T-helper 1 cell (primary cell): ENCODE measurements around the gene BRWD1.
"Not testable (repeated sequence)": the region's sequence is repeated elsewhere in the genome, so short reads cannot be mapped to it uniquely, and the experiment has no call there.

Source experiments
- DNase-seq, 5 donors: peaks; one replicate each; pipeline ENCODE4 v3.0.0-alpha.2; 2012 to 2020

The BRWD1 gene

DNA sequence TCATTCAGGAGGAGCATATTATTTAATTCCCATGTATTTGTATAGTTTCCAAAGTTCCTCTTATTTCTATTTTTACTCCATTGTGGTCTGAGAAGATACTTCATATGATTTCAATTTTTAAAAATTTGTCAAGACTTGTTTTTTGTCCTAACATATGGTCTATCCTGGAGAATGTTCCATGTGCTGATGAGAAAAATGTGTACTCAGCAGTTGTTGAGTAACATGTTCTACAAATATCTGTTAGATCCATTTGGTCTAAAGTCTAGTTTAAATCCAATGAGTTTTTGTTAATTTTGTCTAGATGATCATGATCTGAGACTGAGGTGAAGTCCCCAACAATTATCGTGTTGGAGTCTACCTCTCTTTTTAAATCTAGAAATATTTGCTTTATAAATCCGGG is 144.6 kb downstream of the BRWD1 start:
- no peak for DNase-seq

GRCh38 chr21:39164523-39164922 is 148.9 kb downstream of the BRWD1 start:
- DNase-seq: no peak

DNA sequence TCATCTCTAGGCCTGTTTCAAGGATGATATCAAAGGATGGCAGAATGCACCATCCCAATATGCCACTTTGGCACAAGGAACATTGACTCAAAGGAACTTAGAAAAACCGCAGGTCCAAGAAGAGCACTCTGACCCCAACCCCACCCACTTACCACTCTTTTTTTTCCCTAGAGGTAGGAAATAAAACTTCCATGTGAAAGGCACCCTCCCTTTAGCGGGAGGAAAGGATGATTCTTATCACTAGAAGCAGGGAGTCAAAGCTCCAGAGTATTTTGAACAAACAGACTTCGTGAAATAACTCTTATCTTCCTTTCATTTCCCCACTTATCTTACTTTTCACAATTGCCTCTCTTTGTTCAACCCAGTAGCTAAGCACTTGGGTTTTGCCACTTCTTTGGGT is 152.4 kb downstream of the BRWD1 start:
- DNase-seq: no peak

- no peak for DNase-seq
Observed at GRCh38 chr21:39159342-39160063, 153.9 kb downstream of the BRWD1 start.

- not testable (repeated sequence) for DNase-seq
Observed at GRCh38 chr21:39157241-39157640, 156.2 kb downstream of the BRWD1 start.

DNA sequence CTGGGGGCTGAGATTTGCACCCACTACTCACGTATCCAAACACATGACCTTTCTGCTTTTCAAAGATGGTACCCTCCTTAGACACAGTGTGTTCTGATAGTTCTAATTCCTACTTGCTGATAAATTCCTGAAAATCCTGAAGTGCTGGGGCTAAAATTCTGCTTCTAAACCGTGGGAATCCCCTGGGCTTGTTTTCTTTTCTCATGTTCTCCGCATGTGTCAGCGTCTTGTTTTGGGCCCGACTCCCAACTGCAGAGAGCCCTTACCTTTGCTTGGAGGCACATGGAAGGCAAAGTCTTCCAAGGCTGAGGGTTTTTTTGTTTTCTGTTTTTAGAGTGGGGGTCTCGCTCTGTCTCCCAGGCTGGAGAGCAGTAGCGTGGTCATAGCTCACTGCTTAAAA is 157.4 kb downstream of the BRWD1 start:
- no peak for DNase-seq

DNA sequence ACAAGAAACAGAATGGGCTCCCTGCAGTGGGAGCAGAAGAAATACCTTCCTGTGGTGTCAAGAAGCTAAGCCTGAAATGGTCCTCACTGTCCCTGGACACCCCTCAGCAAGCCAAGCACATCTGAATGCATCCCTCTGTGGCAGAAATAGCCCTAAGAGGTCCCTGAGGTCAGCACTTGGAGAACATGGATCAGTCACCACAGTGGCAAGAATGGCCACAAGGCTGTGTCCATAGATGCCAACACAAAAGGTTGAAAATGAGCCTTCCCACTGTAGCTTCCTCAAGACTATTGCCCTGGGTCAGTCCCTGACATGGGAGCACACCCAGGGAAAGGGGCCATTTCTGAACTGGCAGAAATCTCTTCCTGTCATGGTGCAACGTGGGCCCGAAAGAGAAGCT is 157.9 kb downstream of the BRWD1 start:
- DNase-seq: no peak

- DNase-seq: no peak
Observed at GRCh38 chr21:39153842-39154241, 159.6 kb downstream of the BRWD1 start.

DNA sequence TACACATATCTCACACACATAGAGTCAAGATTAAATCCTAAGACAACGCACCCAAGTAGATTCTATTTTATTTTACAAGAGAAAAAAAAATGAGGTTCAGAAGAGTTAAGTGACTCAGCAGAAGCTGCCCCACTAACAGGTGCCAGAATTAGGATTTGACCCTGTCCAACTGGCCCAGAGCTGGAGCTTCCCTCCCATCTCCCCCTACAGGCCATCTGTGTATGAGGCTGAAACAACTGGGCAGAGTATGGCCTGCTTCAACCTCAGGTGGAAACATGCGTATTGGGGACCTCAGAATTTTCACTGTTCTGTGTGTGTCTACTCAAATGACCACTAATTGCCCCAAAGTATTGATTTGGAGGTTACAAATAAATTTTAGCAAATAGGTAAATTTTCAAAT is 160.1 kb downstream of the BRWD1 start:
- DNase-seq: no peak

DNA sequence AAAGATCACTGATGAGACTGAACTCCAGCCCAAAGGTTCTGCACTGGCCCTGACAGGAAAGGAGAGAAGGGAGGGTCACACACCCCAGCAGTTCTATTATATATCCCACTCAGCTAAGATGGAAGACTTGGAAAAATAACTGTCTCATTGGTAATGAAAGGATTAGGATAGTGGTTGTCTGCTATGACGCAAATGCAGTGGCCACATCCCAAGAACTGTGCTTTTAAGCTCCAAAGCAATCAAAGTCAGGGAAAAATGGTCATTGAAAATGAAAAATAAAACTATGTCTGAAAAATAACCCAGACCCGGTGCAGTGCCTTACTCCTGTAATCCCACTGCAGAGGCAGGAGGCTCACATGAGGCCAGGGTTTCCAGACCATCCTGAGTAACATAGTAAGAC is 161.2 kb downstream of the BRWD1 start:
- DNase-seq: no peak

- DNase-seq: no peak
Observed at GRCh38 chr21:39150877-39151276, 162.6 kb downstream of the BRWD1 start.

- DNase-seq: no peak
Observed at GRCh38 chr21:39150316-39150715, 163.1 kb downstream of the BRWD1 start.

- DNase-seq: no peak
Observed at GRCh38 chr21:39149882-39150281, 163.6 kb downstream of the BRWD1 start.

DNA sequence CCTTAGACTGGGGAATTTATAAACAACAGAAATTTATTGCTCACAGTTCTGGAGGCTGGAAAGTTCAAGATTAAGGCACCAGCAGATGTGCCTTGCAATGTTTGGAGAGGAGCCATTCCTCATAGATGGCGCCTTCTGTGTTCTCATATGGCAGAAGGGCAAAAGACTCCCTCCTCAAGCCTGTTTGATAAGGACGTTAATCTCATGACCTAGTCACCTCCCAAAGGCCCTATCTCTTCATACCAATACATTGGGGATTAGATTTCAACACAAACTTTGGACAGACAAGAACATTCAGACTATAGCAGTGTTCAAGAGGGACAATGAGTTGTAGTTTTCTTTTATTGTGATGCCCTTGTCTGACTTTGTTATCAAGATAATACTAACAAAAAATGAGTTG is 164.5 kb downstream of the BRWD1 start:
- DNase-seq: no peak

DNA sequence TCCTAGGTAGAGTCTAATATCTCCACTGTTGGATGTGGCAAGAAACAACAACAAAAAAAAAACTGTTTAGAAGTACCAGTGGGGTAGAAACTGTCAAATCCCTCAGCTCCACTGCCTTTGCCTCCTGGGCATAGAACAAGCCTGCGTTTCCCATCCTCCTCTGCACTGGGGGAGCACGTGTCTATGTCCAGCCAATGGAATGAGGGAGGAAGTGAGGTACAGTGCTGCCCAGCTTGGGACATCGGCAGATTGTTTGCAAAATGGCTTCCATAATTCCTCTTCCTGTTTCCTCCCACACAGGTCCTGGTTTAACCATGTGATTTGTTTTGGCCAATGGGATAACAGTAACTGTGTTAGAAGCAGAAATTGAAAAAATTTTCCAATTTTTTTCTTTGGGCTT is 169.2 kb downstream of the BRWD1 start:
- no peak for DNase-seq

- no peak for DNase-seq
Observed at GRCh38 chr21:39142972-39143371, 170.5 kb downstream of the BRWD1 start.

DNA sequence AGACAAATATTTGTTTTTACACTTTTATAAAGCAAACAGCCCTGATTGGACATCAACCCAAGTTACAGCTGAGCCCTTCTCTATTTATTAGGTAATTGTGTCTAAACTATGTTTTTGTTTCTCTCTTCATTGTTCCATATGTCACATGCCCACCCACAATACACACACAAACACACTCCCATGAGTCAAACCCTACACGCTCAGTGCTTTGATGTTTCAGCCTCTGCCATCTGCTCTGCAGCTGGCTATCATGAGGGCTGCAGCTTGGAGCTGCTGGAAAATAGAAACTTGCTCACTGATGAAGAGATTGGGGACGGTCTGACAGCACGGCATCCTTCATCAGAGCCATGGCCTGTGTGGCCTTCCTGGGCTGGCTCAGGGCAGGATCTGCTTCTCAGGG is 171.9 kb downstream of the BRWD1 start:
- DNase-seq: no peak

- no peak for DNase-seq
Observed at GRCh38 chr21:39137248-39138178, 175.9 kb downstream of the BRWD1 start.

DNA sequence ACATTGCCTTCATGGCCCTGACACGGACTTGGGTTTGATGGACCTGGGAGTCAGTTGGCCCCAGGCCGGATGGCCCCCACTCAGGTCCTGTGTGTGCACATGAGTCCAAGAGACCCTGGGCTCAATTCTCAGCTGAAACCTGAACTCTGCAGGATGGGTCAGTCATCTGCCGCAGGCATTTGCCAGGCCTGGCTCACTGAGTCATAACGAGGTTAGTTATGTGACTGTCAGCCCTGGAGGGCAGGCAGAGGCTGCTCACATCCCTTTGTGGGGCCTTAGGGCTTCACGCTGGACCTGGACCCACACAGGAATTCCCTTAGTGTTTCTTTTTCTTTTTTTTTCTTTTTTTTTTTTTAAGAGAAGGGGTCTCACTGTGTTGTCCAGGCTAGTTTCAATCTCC is 176.7 kb downstream of the BRWD1 start:
- no peak for DNase-seq

GRCh38 chr21:39136138-39136537 is 177.3 kb downstream of the BRWD1 start:
- not testable (repeated sequence) for DNase-seq

GRCh38 chr21:39134288-39134810 is 179.1 kb downstream of the BRWD1 start:
- DNase-seq: no peak
